Neuronal stem cell (in vitro differentiated cells): Measurements from ENCODE around the gene LRMDA.
A peak's percentile ranks its signal among the peaks of the same experiment; 100 is the strongest.

ENCODE experiments used
- DNase-seq: peaks from one replicate; pipeline ENCODE4 v3.0.0-alpha.2; 2013; ENCODE audit warnings: low spot score
- H2AFZ ChIP-seq: one replicate; pipeline ENCODE4 v1.6.1; 2013; ENCODE audit warnings: mild to moderate bottlenecking, low read length, inconsistent platforms
- H2AK5ac ChIP-seq: 2 replicates; pipeline ENCODE4 v1.6.1; 2013; ENCODE audit warnings: low read depth, mild to moderate bottlenecking, inconsistent platforms, low read length, moderate library complexity, mixed read lengths
- H2BK120ac ChIP-seq: 2 replicates; pipeline ENCODE4 v1.6.1; 2013; ENCODE audit warnings: low read depth, mild to moderate bottlenecking, inconsistent platforms, low read length, moderate library complexity, mixed read lengths
- H2BK12ac ChIP-seq: one replicate; pipeline ENCODE4 v1.6.1; 2013; ENCODE audit warnings: low read length, inconsistent platforms
- H2BK15ac ChIP-seq: 2 replicates; pipeline ENCODE4 v1.6.1; 2013; ENCODE audit warnings: mild to moderate bottlenecking, low read length, inconsistent platforms, mixed read lengths
- H2BK5ac ChIP-seq: one replicate; pipeline ENCODE4 v1.6.1; 2013; ENCODE audit warnings: inconsistent platforms, mild to moderate bottlenecking, low read length, moderate library complexity
- H3K14ac ChIP-seq: one replicate; pipeline ENCODE4 v1.6.1; 2013; ENCODE audit warnings: low read length, inconsistent platforms
- H3K18ac ChIP-seq: 2 replicates; pipeline ENCODE4 v1.6.1; 2013; ENCODE audit warnings: low read length, inconsistent platforms
- H3K23ac ChIP-seq: 2 replicates; pipeline ENCODE4 v1.6.1; 2013; ENCODE audit warnings: low read depth, mild to moderate bottlenecking, mixed read lengths, low read length, inconsistent platforms; ENCODE audit not compliant: poor library complexity
- H3K27ac ChIP-seq: replicated peaks from 3 replicates; pipeline ENCODE4 v1.5.1; 2013; ENCODE audit warnings: low read length, inconsistent platforms
- H3K27me3 ChIP-seq, 3 experiments: 2 replicates each; pipeline ENCODE4 v1.6.1; 2013; ENCODE audit warnings: low read length in 3 of 3, mild to moderate bottlenecking in 2 of 3, inconsistent platforms in 1 of 3, low read depth in 1 of 3, mixed read lengths in 1 of 3, moderate library complexity in 1 of 3; ENCODE audit not compliant: control insufficient read depth in 3 of 3, insufficient read depth in 3 of 3
- H3K36me3 ChIP-seq, 2 donors: replicated peaks in 1 of 2; 2 replicates each; pipeline ENCODE4 v1.6.1; 2013; ENCODE audit warnings: low read length in 2 of 2; ENCODE audit not compliant: control insufficient read depth in 2 of 2, insufficient read depth in 2 of 2
- H3K4ac ChIP-seq: 2 replicates; pipeline ENCODE4 v1.6.1; 2013; ENCODE audit warnings: inconsistent platforms, mild to moderate bottlenecking, low read length, moderate library complexity
- H3K4me1 ChIP-seq, 2 donors: 1 replicate in 1 of 2; 2 replicates in 1 of 2; pipeline ENCODE4 v1.6.1; 2013; ENCODE audit warnings: low read length in 2 of 2, low read depth in 1 of 2; ENCODE audit not compliant: control insufficient read depth in 2 of 2, insufficient read depth in 1 of 2
- H3K4me2 ChIP-seq: one replicate; pipeline ENCODE4 v1.6.1; 2013; ENCODE audit warnings: mild to moderate bottlenecking, low read length, inconsistent platforms; ENCODE audit not compliant: insufficient read depth, poor library complexity, severe bottlenecking
- H3K4me3 ChIP-seq, 2 donors: 2 replicates each; pipeline ENCODE4 v1.5.1; 2013; ENCODE audit warnings: low read length in 2 of 2, mild to moderate bottlenecking in 2 of 2, inconsistent platforms in 1 of 2, moderate library complexity in 1 of 2
- H3K79me1 ChIP-seq: one replicate; pipeline ENCODE4 v1.6.1; 2013; ENCODE audit warnings: low read depth, mild to moderate bottlenecking, inconsistent platforms, low read length, moderate library complexity
- H3K9ac ChIP-seq: one replicate; pipeline ENCODE4 v1.6.1; 2013; ENCODE audit warnings: mild to moderate bottlenecking, low read depth, low read length, inconsistent platforms; ENCODE audit not compliant: poor library complexity
- H3K9me3 ChIP-seq, 2 donors: replicated peaks in 1 of 2; 2 replicates each; pipeline versions ENCODE3 to v1.6.1; 2013; ENCODE audit warnings: low read length in 2 of 2, mild to moderate bottlenecking in 2 of 2, inconsistent platforms in 1 of 2, low read depth in 1 of 2, mixed read lengths in 1 of 2, moderate library complexity in 1 of 2; ENCODE audit not compliant: control insufficient read depth in 2 of 2, insufficient read depth in 1 of 2
- H4K8ac ChIP-seq: one replicate; pipeline ENCODE4 v1.6.1; 2013; ENCODE audit warnings: low read depth, mild to moderate bottlenecking, inconsistent platforms, low read length, moderate library complexity
- H4K91ac ChIP-seq: one replicate; pipeline ENCODE4 v1.6.1; 2013; ENCODE audit warnings: low read length, low read depth, mild to moderate bottlenecking, inconsistent platforms; ENCODE audit not compliant: poor library complexity
- WGBS, 2 donors: extraction: QIAGEN DNeasy Blood & Tissue Kit; methylation state at CpG; one replicate each; pipeline ENCODE4 v1.1.7; 2013; ENCODE audit warnings: missing lambda C conversion rate in 2 of 2, mixed read lengths in 1 of 2; ENCODE audit not compliant: insufficient read length in 2 of 2, insufficient replicate concordance in 1 of 2; ENCODE audit errors: extremely low coverage in 2 of 2; 5-methylcytosine and 5-hydroxymethylcytosine counted together

LRMDA gene

DNA sequence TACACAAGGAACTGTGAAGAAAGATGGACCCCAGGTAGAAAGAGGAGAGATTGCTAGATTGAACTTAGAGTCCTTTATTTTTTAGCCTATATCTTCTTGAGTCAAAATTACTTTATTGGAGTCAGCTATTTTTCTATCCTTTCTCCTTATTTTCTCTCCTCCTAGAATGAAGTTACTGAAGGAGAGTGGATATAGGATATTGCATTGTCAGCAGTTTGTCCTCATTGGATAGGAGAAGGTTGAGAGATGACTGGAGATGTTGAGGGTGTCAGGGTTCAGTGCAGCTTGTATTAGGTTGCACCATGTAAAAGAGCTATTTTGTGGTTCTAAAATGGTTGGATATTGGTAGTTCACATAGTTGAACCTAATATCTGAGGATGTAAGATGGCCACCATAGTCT lies 5.5 kb downstream of the LRMDA start:
- Histone ChIP-seq H3K27me3 (peaks cover 0 to 28% (median 0%) of the 10 kb centered on the region in 3 experiments), H3K9ac (no peak overlapping the region), H3K79me1 (no peaks in the 10 kb centered on the region), H3K23ac (no peak overlapping the region), H3K4me2 (no peak overlapping the region), H4K8ac (no peak overlapping the region), H3K4me3 (no peak overlapping the region), H3K36me3 (no peaks in the 10 kb centered on the region), H2BK120ac (no peak overlapping the region), H3K14ac (no peak overlapping the region), H3K4ac (no peak overlapping the region), H4K91ac (no peak overlapping the region), H3K27ac (no peak overlapping the region), H2AK5ac (no peak overlapping the region), H2BK15ac (no peak overlapping the region), H2AFZ (no peak overlapping the region), H3K18ac (no peak overlapping the region), H3K4me1 (peaks cover 0 to 15% of the 10 kb centered on the region in 2 donors), H3K9me3 (no peaks in the 10 kb centered on the region), H2BK12ac (no peak overlapping the region), H2BK5ac (no peak overlapping the region)
- DNase-seq: no peak

DNA sequence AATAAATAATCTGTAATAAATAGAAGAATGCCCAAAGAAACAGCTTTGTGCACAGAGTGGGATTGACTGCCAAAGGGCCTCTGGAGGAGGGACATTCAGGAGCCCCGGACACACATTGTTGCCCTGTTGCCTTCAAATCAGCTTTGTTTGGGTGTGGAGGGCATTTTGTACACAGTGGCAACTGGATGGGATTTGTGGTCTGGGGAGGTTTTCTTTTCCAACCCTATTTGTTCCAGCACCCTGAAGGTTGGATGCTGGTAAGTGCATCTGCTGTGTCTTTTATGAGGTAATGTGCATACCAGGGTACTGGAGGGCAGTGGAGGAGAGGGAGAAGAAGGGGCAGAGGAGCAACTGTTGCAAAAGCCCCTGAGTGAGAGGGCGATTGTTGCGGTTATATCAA lies 6.3 kb downstream of the LRMDA start:
- no peak overlapping the region for H3K9ac ChIP-seq
- H4K8ac ChIP-seq: no peak overlapping the region
- H3K18ac ChIP-seq: no peak overlapping the region
- no peak overlapping the region for H2BK12ac ChIP-seq
- no peak overlapping the region for H3K4ac ChIP-seq
- no peak for DNase-seq
- H2BK15ac ChIP-seq: no peak overlapping the region
- no peak overlapping the region for H2AK5ac ChIP-seq
- H3K4me3 ChIP-seq: no peak overlapping the region
- peaks cover 0 to 5% of the 10 kb centered on the region in 2 donors for H3K9me3 ChIP-seq
- no CpG with 5 or more reads among the region's 3 CpGs for WGBS, 2 donors
- no peaks in the 10 kb centered on the region for H3K79me1 ChIP-seq
- H3K36me3 ChIP-seq: no peaks in the 10 kb centered on the region
- H2AFZ ChIP-seq: no peak overlapping the region
- H3K27ac ChIP-seq: no peak overlapping the region
- H3K4me2 ChIP-seq: no peak overlapping the region
- peaks cover 0 to 20% (median 0%) of the 10 kb centered on the region in 3 experiments for H3K27me3 ChIP-seq
- no peak overlapping the region for H4K91ac ChIP-seq
- no peak overlapping the region for H3K14ac ChIP-seq
- H3K4me1 ChIP-seq: peaks cover 0 to 15% of the 10 kb centered on the region in 2 donors
- no peak overlapping the region for H2BK120ac ChIP-seq
- H2BK5ac ChIP-seq: no peak overlapping the region
- H3K23ac ChIP-seq: no peak overlapping the region

DNA sequence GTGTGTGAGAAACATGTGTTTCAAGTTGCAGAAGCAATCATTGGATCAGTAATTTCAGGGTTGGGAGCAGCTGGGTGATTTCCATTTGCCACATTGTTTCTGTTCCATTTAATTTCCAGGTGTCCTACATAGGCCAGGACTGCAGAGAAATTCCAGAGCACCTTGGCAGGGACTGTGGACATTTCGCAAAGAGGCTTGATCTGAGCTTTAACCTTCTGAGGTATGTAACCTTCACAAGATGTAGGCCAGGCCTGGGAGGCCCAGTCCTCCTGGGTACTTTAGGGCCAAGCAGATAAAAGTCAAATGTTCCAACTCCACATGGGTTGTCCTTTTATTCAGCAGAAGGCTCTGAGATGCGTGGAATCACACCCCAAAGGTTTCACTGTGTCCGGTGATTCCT lies 6.9 kb downstream of the LRMDA start:
- WGBS, 2 donors: no CpG with 5 or more reads among the region's 3 CpGs
- Histone ChIP-seq H3K4me3 (no peak overlapping the region), H3K18ac (no peak overlapping the region), H3K36me3 (no peaks in the 10 kb centered on the region), H2BK120ac (no peak overlapping the region), H3K9me3 (peaks cover 0 to 8% of the 10 kb centered on the region in 2 donors), H2BK15ac (no peak overlapping the region), H2BK5ac (no peak overlapping the region), H3K27me3 (peaks cover 0 to 14% (median 0%) of the 10 kb centered on the region in 3 experiments), H3K4ac (no peak overlapping the region), H3K23ac (no peak overlapping the region), H3K9ac (no peak overlapping the region), H2AK5ac (no peak overlapping the region), H3K79me1 (no peaks in the 10 kb centered on the region), H3K4me1 (peaks cover 0 to 9% of the 10 kb centered on the region in 2 donors), H3K27ac (no peak overlapping the region), H4K8ac (no peak overlapping the region), H2AFZ (no peak overlapping the region), H4K91ac (no peak overlapping the region), H2BK12ac (no peak overlapping the region), H3K14ac (no peak overlapping the region), H3K4me2 (no peak overlapping the region)
- no peak for DNase-seq

DNA sequence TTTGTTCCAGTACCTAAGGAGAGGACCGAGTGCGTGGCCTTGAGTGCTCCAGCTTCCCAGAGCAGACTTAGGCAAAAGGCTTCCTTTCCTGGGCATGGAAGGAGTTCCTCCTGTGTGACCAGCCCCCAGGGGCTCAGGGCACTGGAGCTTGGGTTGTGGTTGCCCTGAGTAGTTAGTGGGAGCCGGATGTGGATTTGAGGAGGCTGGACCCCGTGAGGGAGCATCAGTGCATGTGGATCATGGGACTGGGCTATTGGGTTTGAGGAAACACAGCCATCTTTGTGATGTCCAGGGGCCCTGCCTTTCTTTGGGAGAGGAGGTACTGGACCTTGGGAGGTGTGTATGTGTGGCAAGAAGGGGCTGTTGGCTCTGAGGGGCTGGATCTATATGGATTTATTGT lies 8.4 kb downstream of the LRMDA start:
- peak overlapping the region; percentile 70 for H3K18ac ChIP-seq
- no peak overlapping the region for H4K8ac ChIP-seq
- no peak overlapping the region for H2BK5ac ChIP-seq
- H3K9me3 ChIP-seq: peaks cover 4 to 20% of the 10 kb centered on the region in 2 donors
- H3K4me3 ChIP-seq: no peak overlapping the region
- WGBS, 2 donors: no CpG with 5 or more reads among the region's 4 CpGs
- peaks cover 0 to 9% of the 10 kb centered on the region in 2 donors for H3K4me1 ChIP-seq
- H3K4me2 ChIP-seq: no peak overlapping the region
- no peak overlapping the region for H3K9ac ChIP-seq
- no peak overlapping the region for H3K27ac ChIP-seq
- no peak for DNase-seq
- no peak overlapping the region for H2BK120ac ChIP-seq
- H3K27me3 ChIP-seq: no peaks in the 10 kb centered on the region
- H4K91ac ChIP-seq: no peak overlapping the region
- peak overlapping the region; percentile 4 for H2AK5ac ChIP-seq
- peak overlapping the region; percentile 25 for H2AFZ ChIP-seq
- H2BK15ac ChIP-seq: no peak overlapping the region
- H3K79me1 ChIP-seq: no peaks in the 10 kb centered on the region
- no peak overlapping the region for H3K4ac ChIP-seq
- H3K23ac ChIP-seq: no peak overlapping the region
- H3K14ac ChIP-seq: no peak overlapping the region
- H2BK12ac ChIP-seq: peak overlapping the region; percentile 76
- no peaks in the 10 kb centered on the region for H3K36me3 ChIP-seq
